ENCODE results near the gene C10orf95.

The C10orf95 gene

GRCh38 chr10:102414749-102415148 is 36.6 kb downstream of the C10orf95 start:
- DNase-seq, result no peak

- DNase-seq, result no peak
These were observed 37.4 kb downstream of the C10orf95 start for GRCh38 chr10:102413806-102414561.

- DNase-seq, result no peak
These were observed 38.2 kb downstream of the C10orf95 start for GRCh38 chr10:102413053-102413705.

GRCh38 chr10:102412293-102412692 is 39.0 kb downstream of the C10orf95 start:
- no peak for DNase-seq

- no peak for DNase-seq
These were observed 39.7 kb downstream of the C10orf95 start for GRCh38 chr10:102411341-102412255.

- no peak for DNase-seq
These were observed 40.8 kb downstream of the C10orf95 start for GRCh38 chr10:102410429-102411073.

GRCh38 chr10:102409604-102410428 is 41.5 kb downstream of the C10orf95 start:
- no peak for DNase-seq

GRCh38 chr10:102408728-102409603 is 42.4 kb downstream of the C10orf95 start:
- peak; percentile 72 to 92 (median 80) for DNase-seq

GRCh38 chr10:102408131-102408727 is 43.1 kb downstream of the C10orf95 start:
- DNase-seq, result peak in 2 of 3 donors; percentile 49 to 63

GRCh38 chr10:102407425-102408130 is 43.8 kb downstream of the C10orf95 start:
- DNase-seq, result peak; percentile 64 to 79 (median 67)

GRCh38 chr10:102406815-102407214 is 44.5 kb downstream of the C10orf95 start:
- DNase-seq, result peak in 1 of 3 donors; percentile 52

GRCh38 chr10:102405632-102406031 is 45.7 kb downstream of the C10orf95 start:
- no peak for DNase-seq

- no peak for DNase-seq
These were observed 46.2 kb downstream of the C10orf95 start for GRCh38 chr10:102405108-102405571.

- DNase-seq, result no peak
These were observed 46.8 kb downstream of the C10orf95 start for GRCh38 chr10:102404361-102405107.

GRCh38 chr10:102403115-102403514 is 48.2 kb downstream of the C10orf95 start:
- DNase-seq, result no peak

- DNase-seq, result no peak
These were observed 48.8 kb downstream of the C10orf95 start for GRCh38 chr10:102402512-102402896.

GRCh38 chr10:102401735-102402511 is 49.4 kb downstream of the C10orf95 start:
- DNase-seq, result no peak

GRCh38 chr10:102401342-102401654 is 50.0 kb downstream of the C10orf95 start:
- no peak for DNase-seq
